ENCODE data around the gene HMG20A. TPM values are rescaled to one million over a fixed set of nuclear protein-coding genes. Genes with fewer than 3 reads are reported as not detected.

The HMG20A gene
- total RNA-seq, 1 experiment from 2014 or later, result 62.2 TPM

GRCh38 chr15:77489647-77490046 is 69.0 kb downstream of the HMG20A start:
- H3K27ac Mint-ChIP-seq, result peak overlapping the region; percentile 27
- no peaks in the 10 kb centered on the region for H3K27me3 Mint-ChIP-seq (ENCODE audit: low read depth)
- peak; percentile 50 for ATAC-seq
- H3K9me3 Mint-ChIP-seq, result no peaks in the 10 kb centered on the region
- no peak for TF ChIP-seq NR2C2 (CRISPR knock-in tag; IDR thresholded peaks at IDR 0.05)
- TF ChIP-seq ZNF425 (CRISPR knock-in tag; conservative IDR thresholded peaks at IDR 0.05), result no peak
- TF ChIP-seq ZNF532 (CRISPR knock-in tag; IDR thresholded peaks at IDR 0.05; ENCODE audit: borderline replicate concordance), result no peak
- no peak for TF ChIP-seq RELA (CRISPR knock-in tag; IDR thresholded peaks at IDR 0.05; ENCODE audit: borderline replicate concordance)
- TF ChIP-seq NFATC4 (CRISPR knock-in tag; IDR thresholded peaks at IDR 0.05), result no peak
- no peak for TF ChIP-seq PRDM15 (CRISPR knock-in tag; IDR thresholded peaks at IDR 0.05)
- TF ChIP-seq ZSCAN18 (CRISPR knock-in tag; IDR thresholded peaks at IDR 0.05), result no peak
- no peak for TF ChIP-seq NR3C1 (CRISPR knock-in tag; conservative IDR thresholded peaks at IDR 0.05; ENCODE audit: low read depth)
- TF ChIP-seq HMGA2 (CRISPR knock-in tag; IDR thresholded peaks at IDR 0.05), result no peak
- CTCF ChIA-PET, result interaction anchor here (1.2 to 1.6 kb wide), 2 partner anchors 50 to 54 kb away, joined by 4 to 6 read pairs; no protein-coding TSS in a partner anchor
- H3K4me3 Mint-ChIP-seq, result no peak overlapping the region
- H3K4me1 Mint-ChIP-seq, result peaks cover 54% of the 10 kb centered on the region
- DNase-seq (ENCODE audit: low spot score), result no peak
- peaks cover 11% of the 10 kb centered on the region for H3K36me3 Mint-ChIP-seq
- POLR2A ChIA-PET, result no interaction called here

GRCh38 chr15:77493324-77493907 is 72.7 kb downstream of the HMG20A start:
- POLR2A ChIA-PET, result no interaction called here
- Mint-ChIP-seq H3K27me3 (ENCODE audit: low read depth) (no peaks in the 10 kb centered on the region), H3K4me3 (no peak overlapping the region), H3K4me1 (peaks cover 66% of the 10 kb centered on the region), H3K27ac (peak overlapping the region; percentile 5; the same call in 1 of the 2 replicates), H3K36me3 (no peaks in the 10 kb centered on the region), H3K9me3 (no peaks in the 10 kb centered on the region)
- CTCF ChIA-PET, result interaction anchor here (12.1 kb wide), 1 partner anchor 47 kb away, joined by 242 read pairs; no protein-coding TSS in a partner anchor
- DNase-seq (ENCODE audit: low spot score), result no peak
- no peak for ATAC-seq
- no peak for TF ChIP-seq IRF2 (CRISPR knock-in tag; IDR thresholded peaks at IDR 0.05; ENCODE audit: borderline replicate concordance, low read depth)
- no peak for TF ChIP-seq E2F5 (CRISPR knock-in tag; IDR thresholded peaks at IDR 0.05)
- TF ChIP-seq TCF7 (CRISPR knock-in tag; IDR thresholded peaks at IDR 0.05; ENCODE audit: low read depth), result no peak
- no peak for TF ChIP-seq CREM (CRISPR knock-in tag; IDR thresholded peaks at IDR 0.05)
- TF ChIP-seq ERG (CRISPR knock-in tag; IDR thresholded peaks at IDR 0.05), result no peak
- no peak for TF ChIP-seq ARID4B (CRISPR knock-in tag; IDR thresholded peaks at IDR 0.05; ENCODE audit: borderline replicate concordance)
- no peak for TF ChIP-seq NFATC4 (CRISPR knock-in tag; IDR thresholded peaks at IDR 0.05)

All from WTC11 (cell line).